ENCODE data around the gene HBZ.
A peak's percentile ranks its signal among the peaks of the same experiment; 100 is the strongest.
"Not testable (repeated sequence)": the region's sequence is repeated elsewhere in the genome, so short reads cannot be mapped to it uniquely, and the experiment has no call there.

HBZ gene

DNA sequence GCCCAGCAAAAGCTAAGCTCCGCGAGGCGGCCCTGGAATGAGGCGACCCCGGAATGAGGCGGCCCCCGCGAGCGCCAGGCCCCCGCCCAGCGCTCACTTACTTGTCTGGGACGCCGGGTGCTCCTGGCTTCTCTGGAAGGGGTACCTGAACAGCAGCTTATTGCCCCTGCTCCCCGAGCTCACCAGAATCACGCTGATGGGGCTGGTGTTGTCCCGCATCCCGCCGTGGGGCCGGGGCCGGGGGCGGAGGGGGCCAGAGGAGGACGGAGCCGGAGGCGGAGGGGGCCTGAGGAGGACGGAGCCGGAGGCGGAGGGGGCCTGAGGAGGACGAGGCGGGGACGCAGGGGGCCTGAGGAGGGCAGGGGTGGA is 14.4 kb upstream of the HBZ start:
- no peak for DNase-seq (ENCODE audit: low spot score)

DNA sequence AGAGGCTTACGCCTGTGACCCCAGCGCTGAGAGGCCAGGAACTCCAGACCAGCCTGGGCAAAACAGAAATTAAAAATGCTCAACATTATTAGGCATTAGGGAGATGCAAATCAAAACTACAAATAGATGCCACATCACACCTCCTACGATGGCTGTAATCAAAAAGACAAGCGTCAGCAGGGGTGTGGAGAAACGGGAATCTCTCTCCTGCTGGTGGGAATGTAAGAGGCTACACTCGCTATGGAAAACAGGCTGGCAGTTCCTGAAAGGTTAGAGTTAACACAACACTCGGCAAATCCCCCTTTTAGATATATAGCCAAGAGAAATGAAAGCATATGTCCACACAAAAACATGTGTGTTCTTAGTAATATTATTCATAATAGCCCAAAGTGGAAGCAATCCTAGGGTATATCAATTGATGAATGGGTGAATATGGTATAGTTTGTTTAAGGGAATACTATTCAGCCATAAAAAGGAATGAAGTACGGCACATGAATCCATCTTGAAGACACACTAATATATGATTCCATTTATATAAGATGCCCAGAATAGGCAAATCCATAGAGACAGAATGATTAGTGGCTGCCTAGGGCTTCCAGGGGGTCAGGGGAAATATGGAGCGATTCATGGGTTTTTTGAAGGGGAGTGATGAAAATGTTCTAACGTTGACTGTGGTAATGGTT is 12.1 kb upstream of the HBZ start:
- DNase-seq (ENCODE audit: low spot score), result no peak

DNA sequence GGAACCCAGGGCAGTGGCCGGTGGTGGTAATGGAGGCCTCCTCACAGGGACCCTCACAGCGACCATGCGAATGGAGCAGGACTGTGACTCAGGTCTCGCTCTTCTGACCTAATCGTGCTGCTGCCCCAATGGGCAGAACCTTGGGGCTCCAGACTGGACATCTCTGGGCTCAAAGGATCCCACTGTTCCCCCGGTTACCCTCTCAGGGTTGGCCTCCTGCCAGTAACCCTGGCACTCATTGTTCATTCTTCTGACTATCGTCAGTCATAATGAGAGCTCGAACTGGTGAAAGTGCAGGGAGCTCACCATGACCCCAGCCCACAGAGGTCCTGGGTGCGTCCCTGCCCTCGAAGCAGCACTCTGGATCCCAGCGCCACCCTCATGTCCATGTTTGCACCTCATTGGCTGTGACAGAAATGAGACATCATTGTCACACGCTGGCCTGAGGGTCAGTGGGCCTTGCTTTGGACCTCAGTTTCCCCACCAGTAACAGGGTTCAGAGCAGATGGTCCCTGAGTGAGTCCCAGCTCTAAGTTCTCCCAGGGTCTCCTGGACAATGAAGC is 10.0 kb upstream of the HBZ start:
- peak; percentile 41 for DNase-seq (ENCODE audit: low spot score)

DNA sequence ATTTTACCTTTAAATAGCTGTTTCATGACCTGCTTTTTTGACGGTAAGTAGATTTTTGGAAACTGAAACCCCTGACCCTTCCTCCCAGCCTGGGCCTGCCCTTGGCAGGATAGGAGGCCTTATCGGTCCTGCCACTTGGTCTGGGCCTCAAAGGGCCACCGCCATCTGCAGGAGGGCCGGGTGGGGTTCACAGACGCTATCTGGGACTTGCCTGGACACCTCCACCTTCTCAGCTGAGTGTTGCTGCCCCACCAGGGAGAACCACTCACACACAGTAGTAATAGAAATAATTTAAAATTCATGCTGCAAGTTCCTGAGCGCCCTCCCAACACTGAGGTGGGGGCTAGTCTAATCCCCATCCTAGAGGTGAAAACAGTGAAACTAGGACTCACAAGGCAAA is 9.4 kb upstream of the HBZ start:
- DNase-seq (ENCODE audit: low spot score), result no peak

DNA sequence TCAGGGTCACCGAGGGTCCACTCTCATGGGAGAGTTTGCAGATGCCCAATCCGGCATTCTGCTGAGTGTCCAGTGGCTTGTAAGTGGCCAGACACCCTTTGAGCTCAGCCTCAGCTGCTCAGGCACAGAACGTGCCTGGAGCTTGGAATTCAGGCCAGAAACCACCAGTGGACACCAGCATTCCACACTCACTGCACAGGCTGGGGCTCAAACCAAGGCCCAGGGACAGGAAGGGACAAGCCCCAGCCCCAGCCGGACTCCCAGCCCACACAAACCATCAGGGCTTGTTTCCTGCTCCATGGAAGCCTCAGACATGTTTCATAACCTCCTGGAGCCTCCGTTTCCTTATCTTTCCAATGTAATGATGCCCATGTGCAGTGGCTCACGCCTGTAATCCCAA is 9.0 kb upstream of the HBZ start:
- no peak for DNase-seq (ENCODE audit: low spot score)

DNA sequence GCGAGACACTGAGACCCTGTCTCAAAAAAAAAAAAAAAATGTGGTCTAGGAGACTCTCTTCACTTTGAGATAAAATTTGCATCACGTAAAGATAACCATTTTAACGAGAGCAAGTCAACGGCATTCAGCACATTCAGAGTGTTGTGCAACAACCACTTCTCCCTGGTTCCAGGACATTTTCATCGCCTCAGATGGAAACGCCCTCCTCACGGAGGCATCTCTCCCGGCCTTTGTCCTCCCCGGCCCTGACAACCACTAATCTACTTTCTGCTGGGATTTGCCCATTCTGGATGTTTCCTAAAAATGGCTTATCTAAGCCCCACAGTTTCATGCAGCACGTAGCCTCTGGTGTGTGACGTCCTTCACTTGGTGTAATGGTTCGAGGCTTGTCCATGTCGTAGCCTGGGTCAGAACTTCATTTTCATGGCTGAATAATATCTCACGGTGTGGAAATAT is 7.6 kb upstream of the HBZ start:
- DNase-seq (ENCODE audit: low spot score), result no peak

DNA sequence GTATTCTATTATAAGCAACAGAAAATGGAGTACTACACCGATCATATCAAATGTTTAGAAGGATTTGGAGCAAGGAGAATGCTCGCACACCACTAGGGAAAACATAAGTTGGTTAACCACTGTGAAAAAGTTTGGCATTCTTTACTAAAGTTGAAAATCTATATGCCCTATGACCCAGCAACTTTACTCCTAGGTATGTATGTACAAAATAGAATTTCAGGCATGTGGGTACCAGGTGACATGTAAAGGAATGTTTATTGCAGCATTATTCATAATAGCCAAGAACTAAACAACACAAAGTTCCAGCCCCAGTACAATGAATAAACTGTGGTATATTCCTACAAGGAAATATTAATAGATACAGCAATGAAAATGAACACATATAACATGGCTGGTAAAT is 5.8 kb upstream of the HBZ start:
- no peak for DNase-seq (ENCODE audit: low spot score)

DNA sequence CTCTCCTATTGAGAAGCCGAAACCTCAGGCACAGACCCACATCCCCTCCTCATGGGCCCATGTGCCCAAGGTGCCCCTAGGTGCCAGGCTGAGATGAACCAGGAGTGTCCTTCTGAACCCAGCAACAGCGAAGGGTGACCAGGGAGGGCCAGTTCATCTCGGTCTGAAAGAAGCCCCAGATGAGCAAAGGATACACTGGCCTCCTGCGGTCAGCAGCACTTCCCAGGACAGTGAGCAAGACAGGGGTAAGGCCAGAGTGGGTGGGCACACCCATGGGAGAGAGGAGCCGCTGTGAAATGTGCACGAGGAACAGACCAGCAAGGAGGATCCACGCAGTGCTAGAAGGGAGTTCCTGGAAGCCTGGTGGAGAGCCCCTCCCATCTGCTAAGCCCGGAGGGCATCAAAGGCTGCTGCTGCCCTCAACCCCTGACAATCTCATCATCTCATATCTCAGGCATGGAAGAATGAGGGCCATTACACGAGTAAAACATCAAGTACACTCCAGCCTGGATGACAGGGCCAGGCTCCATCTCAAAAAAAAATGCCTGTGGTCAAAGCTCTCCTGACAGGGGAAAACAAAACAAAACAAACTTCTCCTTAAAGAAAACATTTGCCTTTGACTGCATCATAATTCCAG is 3.3 kb upstream of the HBZ start:
- no peak for DNase-seq (ENCODE audit: low spot score)

DNA sequence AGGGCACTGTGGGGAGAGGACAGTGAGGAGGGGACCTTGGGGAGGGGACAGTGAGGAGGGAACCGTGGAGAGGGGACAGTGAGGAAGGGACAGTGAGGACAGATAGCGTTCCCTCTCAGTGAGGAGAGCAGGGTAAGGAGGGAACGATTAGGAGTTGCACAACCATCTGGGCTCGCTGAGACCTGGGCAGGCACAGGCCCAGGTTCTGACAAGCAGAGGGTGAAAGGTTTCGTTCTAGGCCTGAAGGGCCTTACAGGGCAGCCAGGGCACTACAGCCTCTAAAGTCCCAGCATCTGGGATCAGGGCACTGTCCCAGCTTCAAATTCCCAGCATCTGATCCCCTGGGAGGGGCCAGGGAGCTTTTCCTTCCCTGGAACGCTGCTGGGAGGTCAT is 681 bp downstream of the HBZ start:
- DNase-seq (ENCODE audit: low spot score), result not testable (repeated sequence)

DNA sequence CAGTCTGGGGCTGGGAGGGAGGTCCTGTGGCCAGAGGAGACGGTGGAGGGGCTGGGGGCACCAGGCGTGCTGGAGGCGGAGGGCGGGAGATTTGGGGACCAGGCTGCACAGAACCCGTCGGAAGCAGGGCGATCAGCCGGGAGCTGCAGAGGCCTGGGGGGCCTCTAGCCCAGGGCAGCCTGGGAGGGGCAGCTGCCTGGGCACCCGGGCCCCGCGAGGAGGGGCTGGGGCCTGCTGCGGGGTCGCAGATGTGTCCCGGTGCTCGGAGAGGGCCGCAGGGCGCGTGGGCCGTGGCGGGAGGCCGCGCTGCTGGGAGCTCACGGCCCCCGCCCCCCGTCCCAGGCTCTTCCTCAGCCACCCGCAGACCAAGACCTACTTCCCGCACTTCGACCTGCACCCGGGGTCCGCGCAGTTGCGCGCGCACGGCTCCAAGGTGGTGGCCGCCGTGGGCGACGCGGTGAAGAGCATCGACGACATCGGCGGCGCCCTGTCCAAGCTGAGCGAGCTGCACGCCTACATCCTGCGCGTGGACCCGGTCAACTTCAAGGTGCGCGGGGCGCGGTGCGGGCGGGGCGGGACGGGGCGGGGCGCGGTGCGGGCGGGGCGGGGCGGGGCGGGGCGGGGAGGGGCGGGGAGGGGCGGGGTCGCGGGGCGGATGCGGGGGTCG is 1.2 kb downstream of the HBZ start:
- DNase-seq (ENCODE audit: low spot score), result not testable (repeated sequence)

DNA sequence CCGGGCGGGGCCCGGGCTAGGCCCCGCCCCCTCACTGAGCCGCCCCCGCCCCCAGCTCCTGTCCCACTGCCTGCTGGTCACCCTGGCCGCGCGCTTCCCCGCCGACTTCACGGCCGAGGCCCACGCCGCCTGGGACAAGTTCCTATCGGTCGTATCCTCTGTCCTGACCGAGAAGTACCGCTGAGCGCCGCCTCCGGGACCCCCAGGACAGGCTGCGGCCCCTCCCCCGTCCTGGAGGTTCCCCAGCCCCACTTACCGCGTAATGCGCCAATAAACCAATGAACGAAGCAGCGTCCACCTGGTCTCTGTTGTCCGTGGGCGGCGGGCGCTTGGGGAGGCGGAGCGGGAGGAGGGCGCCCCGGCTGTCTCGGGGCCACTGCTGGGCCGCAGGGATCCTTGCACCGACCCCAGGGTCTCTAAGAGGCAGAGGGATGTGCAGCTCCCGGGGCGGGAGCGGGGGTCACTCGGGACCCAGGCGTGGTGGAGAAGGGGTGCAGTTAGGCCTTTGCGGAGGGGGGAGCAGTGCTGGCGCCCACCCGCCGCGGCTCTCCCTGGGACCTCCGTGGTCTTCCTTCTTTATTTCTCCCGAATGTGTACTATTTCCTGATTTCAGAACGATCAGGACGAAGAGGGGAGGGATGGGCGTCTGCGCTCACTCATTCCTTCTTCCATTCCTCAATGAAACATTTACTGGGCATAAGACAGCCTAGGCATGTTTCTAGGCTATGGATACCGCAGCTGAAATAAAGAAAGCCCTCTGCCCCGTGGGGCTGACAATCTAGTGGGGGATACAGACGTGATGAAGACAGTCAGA is 2.0 kb downstream of the HBZ start:
- DNase-seq (ENCODE audit: low spot score), result no peak

DNA sequence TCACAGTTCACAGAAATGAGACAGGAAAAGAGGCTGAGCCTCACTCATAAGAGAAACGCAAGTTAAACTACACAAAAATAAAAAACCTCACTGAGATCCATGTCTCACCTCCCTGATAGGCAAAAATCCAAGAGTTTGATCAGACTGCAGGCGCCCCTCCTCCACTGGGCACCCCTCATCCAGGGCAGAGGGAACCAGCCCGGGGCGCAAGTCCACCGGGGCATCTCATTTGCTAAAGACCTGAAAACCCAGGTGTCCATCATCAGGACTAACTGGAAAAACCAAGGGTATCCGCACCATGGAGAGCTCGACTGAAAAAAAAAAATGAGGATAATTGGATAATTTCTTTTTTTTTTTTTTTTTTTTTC is 2.6 kb downstream of the HBZ start:
- DNase-seq (ENCODE audit: low spot score), result no peak

DNA sequence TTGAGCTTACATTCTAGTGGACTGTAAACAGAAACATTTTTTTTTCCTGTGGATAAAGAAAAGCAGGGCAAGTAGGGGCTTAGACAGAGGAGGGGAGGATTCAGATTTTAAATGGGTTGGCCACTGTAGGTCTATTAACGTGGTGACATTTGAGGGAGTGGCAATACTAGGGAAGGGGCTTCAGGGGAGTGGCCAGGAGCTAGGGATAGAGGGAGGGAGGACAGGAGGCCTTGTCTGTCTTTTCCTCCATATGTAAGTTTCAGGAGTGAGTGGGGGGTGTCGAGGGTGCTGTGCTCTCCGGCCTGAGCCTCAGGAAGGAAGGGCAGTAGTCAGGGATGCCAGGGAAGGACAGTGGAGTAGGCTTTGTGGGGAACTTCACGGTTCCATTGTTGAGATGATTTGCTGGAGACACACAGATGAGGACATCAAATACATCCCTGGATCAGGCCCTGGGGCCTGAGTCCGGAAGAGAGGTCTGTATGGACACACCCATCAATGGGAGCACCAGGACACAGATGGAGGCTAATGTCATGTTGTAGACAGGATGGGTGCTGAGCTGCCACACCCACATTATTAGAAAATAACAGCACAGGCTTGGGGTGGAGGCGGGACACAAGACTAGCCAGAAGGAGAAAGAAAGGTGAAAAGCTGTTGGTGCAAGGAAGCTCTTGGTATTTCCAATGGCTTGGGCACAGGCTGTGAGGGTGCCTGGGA is 6.8 kb downstream of the HBZ start:
- DNase-seq (ENCODE audit: low spot score), result no peak

DNA sequence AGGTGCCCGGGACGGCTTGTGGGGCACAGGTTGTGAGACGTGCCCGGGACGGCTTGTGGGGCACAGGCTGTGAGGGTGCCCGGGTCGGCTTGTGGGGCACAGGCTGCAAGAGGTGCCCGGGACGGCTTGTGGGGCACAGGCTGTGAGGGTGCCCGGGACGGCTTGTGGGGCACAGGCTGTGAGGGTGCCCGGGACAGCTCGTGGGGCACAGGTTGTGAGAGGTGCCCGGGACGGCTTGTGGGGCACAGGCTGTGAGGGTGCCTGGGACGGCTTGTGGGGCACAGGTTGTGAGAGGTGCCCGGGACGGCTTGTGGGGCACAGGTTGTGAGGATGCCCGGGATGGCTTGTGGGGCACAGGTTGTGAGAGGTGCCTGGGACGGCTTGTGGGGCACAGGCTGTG is 7.8 kb downstream of the HBZ start:
- DNase-seq (ENCODE audit: low spot score), result not testable (repeated sequence)

DNA sequence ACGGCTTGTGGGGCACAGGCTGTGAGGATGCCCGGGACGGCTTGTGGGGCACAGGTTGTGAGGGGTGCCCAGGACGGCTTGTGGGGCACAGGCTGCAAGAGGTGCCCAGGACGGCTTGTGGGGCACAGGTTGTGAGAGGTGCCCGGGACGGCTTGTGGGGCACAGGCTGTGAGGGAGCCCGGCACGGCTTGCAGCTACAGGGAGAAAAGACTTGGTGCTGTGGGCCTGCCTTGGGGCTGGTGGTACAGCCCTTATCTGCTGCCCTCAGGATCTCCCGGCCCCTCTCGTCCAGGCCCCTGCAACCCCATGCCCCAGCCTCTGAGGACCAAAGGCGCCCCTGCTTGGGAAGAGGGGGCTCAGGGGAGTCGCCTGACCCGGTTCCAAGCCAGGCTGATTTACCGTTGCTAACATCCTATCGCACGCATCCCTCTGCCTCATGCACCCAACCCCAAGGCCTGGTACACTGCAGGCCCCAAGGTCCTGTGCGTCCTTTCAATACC is 8.3 kb downstream of the HBZ start:
- no peak for DNase-seq (ENCODE audit: low spot score)

DNA sequence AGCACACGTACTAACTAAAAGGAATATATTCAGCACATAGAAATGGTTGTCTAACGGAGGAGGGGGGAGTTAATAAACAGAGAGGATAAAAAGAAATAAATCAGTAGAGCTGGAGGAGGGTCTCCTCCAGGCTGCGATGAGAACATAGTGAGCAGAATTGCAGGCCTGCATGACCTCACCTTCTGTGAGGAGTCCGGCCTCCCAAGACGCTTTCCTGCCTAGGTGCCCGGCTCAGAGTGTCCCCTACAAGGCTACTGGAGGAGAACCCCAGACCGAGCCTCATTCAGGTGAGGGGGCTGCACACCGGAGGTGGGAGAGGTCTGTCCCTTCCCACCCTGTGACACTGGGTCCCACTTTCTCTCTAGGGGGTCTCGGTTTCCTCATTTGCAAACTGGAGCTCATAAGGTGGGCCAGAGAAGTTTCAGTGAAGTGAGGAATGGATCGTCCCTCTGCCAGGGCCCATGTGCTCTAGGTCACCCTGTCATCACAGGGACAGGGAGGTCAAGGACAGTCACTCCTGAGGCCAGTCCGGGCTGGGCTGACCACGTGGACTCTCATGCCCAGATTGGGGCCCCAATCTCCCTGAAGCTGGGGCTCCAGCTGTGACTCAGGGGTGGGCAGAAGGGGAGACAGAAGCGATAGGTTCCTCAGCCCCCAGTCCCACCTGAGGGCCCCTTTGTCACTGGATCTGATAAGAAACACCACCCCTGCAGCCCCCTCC is 10.0 kb downstream of the HBZ start:
- DNase-seq (ENCODE audit: low spot score), result no peak

DNA sequence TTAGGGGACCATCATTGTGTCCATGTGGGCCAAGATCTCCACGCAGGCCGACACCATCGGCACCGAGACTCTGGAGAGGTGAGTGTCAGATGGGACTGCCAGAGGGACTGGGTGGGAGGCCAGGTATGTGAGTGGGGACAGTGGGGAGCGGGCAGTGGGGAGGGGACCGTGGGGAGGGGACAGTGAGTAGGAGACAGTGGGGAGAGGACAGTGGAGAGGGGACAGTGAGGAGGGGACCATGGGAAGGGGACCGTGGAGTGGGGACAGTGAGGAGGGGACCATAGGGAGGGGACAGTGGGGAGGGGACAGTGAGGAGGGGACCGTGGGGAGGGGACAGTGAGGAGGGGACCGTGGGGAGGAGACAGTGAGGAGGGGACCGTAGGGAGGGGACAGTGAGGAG is 10.7 kb downstream of the HBZ start:
- not testable (repeated sequence) for DNase-seq (ENCODE audit: low spot score)

DNA sequence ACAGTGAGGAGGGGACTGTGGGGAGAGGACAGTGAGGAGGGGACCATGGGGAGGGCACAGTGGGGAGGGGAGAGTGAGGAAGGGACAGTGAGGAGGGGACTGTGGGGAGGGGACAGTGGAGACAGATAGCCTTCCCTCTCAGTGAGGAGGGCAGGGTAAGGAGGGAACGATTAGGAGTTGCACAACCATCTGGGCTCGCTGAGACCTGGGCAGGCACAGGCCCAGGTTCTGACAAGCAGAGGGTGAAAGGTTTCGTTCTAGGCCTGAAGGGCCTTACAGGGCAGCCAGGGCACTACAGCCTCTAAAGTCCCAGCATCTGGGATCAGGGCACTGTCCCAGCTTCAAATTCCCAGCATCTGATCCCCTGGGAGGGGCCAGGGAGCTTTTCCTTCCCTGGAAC is 11.3 kb downstream of the HBZ start:
- not testable (repeated sequence) for DNase-seq (ENCODE audit: low spot score)

DNA sequence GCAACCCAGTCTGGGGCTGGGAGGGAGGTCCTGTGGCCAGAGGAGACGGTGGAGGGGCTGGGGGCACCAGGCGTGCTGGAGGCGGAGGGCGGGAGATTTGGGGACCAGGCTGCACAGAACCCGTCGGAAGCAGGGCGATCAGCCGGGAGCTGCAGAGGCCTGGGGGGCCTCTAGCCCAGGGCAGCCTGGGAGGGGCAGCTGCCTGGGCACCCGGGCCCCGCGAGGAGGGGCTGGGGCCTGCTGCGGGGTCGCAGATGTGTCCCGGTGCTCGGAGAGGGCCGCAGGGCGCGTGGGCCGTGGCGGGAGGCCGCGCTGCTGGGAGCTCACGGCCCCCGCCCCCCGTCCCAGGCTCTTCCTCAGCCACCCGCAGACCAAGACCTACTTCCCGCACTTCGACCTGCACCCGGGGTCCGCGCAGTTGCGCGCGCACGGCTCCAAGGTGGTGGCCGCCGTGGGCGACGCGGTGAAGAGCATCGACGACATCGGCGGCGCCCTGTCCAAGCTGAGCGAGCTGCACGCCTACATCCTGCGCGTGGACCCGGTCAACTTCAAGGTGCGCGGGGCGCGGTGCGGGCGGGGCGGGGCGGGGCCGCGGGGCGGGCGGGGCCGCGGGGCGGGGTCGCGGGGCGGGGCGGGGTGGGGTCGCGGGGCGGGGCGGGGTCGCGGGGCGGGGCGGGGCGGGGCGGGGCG is 11.8 kb downstream of the HBZ start:
- not testable (repeated sequence) for DNase-seq (ENCODE audit: low spot score)

DNA sequence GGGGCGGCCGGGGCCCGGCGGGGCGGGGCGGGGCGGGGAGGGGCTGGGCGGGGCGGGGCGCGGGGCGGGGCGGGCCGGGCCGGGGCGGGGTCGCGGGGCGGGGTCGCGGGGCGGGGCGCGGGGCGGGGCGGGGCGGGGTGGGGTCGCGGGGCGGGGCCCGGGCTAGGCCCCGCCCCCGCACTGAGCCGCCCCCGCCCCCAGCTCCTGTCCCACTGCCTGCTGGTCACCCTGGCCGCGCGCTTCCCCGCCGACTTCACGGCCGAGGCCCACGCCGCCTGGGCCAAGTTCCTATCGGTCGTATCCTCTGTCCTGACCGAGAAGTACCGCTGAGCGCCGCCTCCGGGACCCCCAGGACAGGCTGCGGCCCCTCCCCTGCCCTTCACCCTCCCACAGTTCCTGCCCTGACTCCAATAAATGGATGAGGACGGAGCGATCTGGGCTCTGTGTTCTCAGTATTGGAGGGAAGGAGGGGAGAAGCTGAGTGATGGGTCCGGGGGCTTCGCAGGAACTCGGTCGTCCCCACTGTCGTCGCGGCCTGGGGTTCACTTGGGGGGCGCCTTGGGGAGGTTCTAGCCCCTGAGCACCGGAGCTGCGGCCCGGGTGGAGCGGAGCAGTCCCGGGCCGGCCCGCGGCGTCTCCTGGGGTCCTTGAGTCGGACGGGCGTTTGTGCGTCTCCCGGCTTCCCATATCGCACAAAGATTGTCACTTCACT is 12.5 kb downstream of the HBZ start:
- DNase-seq (ENCODE audit: low spot score), result no peak
